K562 (cell line): ENCODE data around the gene KCNH2. TPM values are rescaled to one million over a fixed set of nuclear protein-coding genes. Genes with fewer than 3 reads are reported as not detected.

Source experiments
- ATAC-seq: fragments of 200-7000 bp; cut with Tn5 transposase; 3 replicates; pipeline ENCODE4 v1.9.1; 2020; ENCODE audit warnings: moderate library complexity
- BruUV-seq: library from RNA; stranded (reverse); fragments of 400-500 nt; replicated peaks from 2 replicates; lab custom pipeline; 2021; lab: Mats Ljungman, UMichigan
- CTCF ChIA-PET: fragments of 300-600 bp; formaldehyde crosslinking; extraction: SDS; loops from one replicate; lab custom pipeline; 2021; ENCODE audit warnings: low intra/inter-chr PET ratio; lab: Yijun Ruan, JAX
- POLR2A ChIA-PET: fragments of 300-600, 350-650 bp; sonication (Branson Sonifier 250); formaldehyde crosslinking; extraction: SDS; loops from one replicate; lab custom pipeline; 2021; ENCODE audit warnings: antibody characterized with exemption, inconsistent platforms; lab: Yijun Ruan, JAX
- DNase-seq, 4 experiments: peaks; one replicate each; pipeline versions ENCODE4 v3.0.0 to v3.0.0-alpha.2; 2011 to 2018; ENCODE audit warnings: low spot score in 3 of 4, mixed read lengths in 3 of 4; ENCODE audit errors: extremely low read depth in 1 of 4
- FAIRE-seq: peaks from 2 replicates; lab custom pipeline; 2011; peaks lifted over from hg19 to GRCh38; lab: Jason Lieb, UNC
- H2AFZ ChIP-seq: 2 replicates; pipeline ENCODE4 v1.6.0; 2011; ENCODE audit warnings: low read depth, low read length, control low read depth, inconsistent platforms
- H3K27ac ChIP-seq: fragments of 200-600 bp; 3 replicates; pipeline ENCODE4 v1.8.0; 2011; ENCODE audit warnings: low read depth, mild to moderate bottlenecking, control low read depth, inconsistent platforms, low read length, moderate library complexity, mixed read lengths; ENCODE audit errors: extremely low read depth
- H3K27me3 ChIP-seq, 2 experiments: fragments of 300-600 bp in 1 of 2; 2 replicates in 1 of 2; 3 replicates in 1 of 2; pipeline versions ENCODE4 v1.6.0 to v1.8.0; 2011; ENCODE audit warnings: inconsistent platforms in 2 of 2, low read length in 2 of 2, mild to moderate bottlenecking in 1 of 2, mixed read lengths in 1 of 2, moderate library complexity in 1 of 2; ENCODE audit not compliant: control insufficient read depth in 2 of 2, insufficient read depth in 2 of 2
- H3K36me3 ChIP-seq: fragments of 300-600 bp; 3 replicates; pipeline ENCODE4 v1.8.0; 2011; ENCODE audit warnings: mild to moderate bottlenecking, low read length, inconsistent platforms; ENCODE audit not compliant: control insufficient read depth, insufficient read depth
- H3K4me1 ChIP-seq, 2 experiments: fragments of 200-600 bp in 1 of 2; replicated peaks in 1 of 2; 2 replicates in 1 of 2; 3 replicates in 1 of 2; pipeline versions ENCODE4 v1.5.1 to v1.8.0; 2011; ENCODE audit warnings: inconsistent platforms in 2 of 2, low read length in 2 of 2, mild to moderate bottlenecking in 1 of 2, mixed read lengths in 1 of 2, moderate library complexity in 1 of 2; ENCODE audit not compliant: control insufficient read depth in 2 of 2, insufficient read depth in 2 of 2
- H3K4me2 ChIP-seq: 2 replicates; pipeline ENCODE4 v1.6.1; 2011; ENCODE audit warnings: low read length, control low read depth, inconsistent platforms, mixed read lengths; ENCODE audit not compliant: insufficient read depth
- H3K4me3 ChIP-seq: fragments of 200-600 bp; sonication (generic), shearing (Covaris generic); 2 replicates; pipeline ENCODE4 v1.5.1; 2016; ENCODE audit warnings: control low read depth, inconsistent platforms
- H3K79me2 ChIP-seq: fragments of 200-600 bp; 3 replicates; pipeline ENCODE4 v1.8.0; 2011; ENCODE audit warnings: low read length, inconsistent platforms; ENCODE audit not compliant: control insufficient read depth, insufficient read depth
- H3K9ac ChIP-seq, 2 experiments: 2 replicates each; pipeline versions ENCODE4 v1.6.0 to v1.6.1; 2011; ENCODE audit warnings: low read depth in 2 of 2, low read length in 2 of 2, control low read depth in 1 of 2, inconsistent platforms in 1 of 2, mild to moderate bottlenecking in 1 of 2, mixed read lengths in 1 of 2; ENCODE audit not compliant: insufficient read depth in 1 of 2
- H3K9me1 ChIP-seq: one replicate; pipeline ENCODE4 v1.6.0; 2011; ENCODE audit warnings: inconsistent platforms, mild to moderate bottlenecking, low read length, moderate library complexity; ENCODE audit not compliant: control insufficient read depth, insufficient read depth
- H3K9me3 ChIP-seq: replicated peaks from 2 replicates; pipeline ENCODE4 v1.5.1; 2011; ENCODE audit warnings: low read depth, low read length, inconsistent platforms; ENCODE audit not compliant: control insufficient read depth, insufficient read depth
- H4K20me1 ChIP-seq: replicated peaks from 2 replicates; pipeline ENCODE4 v1.6.1; 2011; ENCODE audit warnings: low read length, inconsistent platforms, mixed read lengths; ENCODE audit not compliant: control insufficient read depth, insufficient read depth
- ELF4 ChIP-seq: fragments of 450-650 bp; formaldehyde crosslinking; IDR thresholded peaks from 2 replicates; pipeline ENCODE4 v1.4.0; 2022; ENCODE audit warnings: missing genetic modification characterization
- HDGF ChIP-seq: fragments of 450-650 bp; IDR thresholded peaks from 2 replicates; pipeline ENCODE4 v1.6.1; 2016
- HLTF ChIP-seq: fragments of 450-650 bp; IDR thresholded peaks from 2 replicates; pipeline ENCODE4 v1.6.1; 2016
- IRF2 ChIP-seq: sonication (generic); formaldehyde crosslinking; IDR thresholded peaks from 2 replicates; pipeline ENCODE4 v1.8.1; 2022; ENCODE audit warnings: mild to moderate bottlenecking, missing genetic modification reagents
- NELFE ChIP-seq: IDR thresholded peaks from 2 replicates; pipeline ENCODE4 v1.6.1; 2011; ENCODE audit warnings: mild to moderate bottlenecking; ENCODE audit not compliant: insufficient read depth, insufficient read length
- NR3C1 ChIP-seq: sonication (generic); formaldehyde crosslinking; IDR thresholded peaks from 2 replicates; pipeline ENCODE4 v1.8.1; 2022; ENCODE audit warnings: missing genetic modification reagents
- RERE ChIP-seq: sonication (generic); formaldehyde crosslinking; IDR thresholded peaks from 2 replicates; pipeline ENCODE4 v1.8.0; 2023; ENCODE audit warnings: missing genetic modification reagents, mild to moderate bottlenecking, borderline replicate concordance
- YY1 ChIP-seq, 3 experiments: IDR thresholded peaks; 2 replicates each; pipeline ENCODE4 v1.6.1; 2011; ENCODE audit warnings: low read length in 2 of 3, mild to moderate bottlenecking in 2 of 3, moderate library complexity in 2 of 3, borderline replicate concordance in 1 of 3, control low read depth in 1 of 3, low read depth in 1 of 3; ENCODE audit not compliant: insufficient read depth in 3 of 3, insufficient replicate concordance in 2 of 3, control insufficient read depth in 1 of 3, insufficient read length in 1 of 3; ENCODE audit errors: extremely low read depth in 1 of 3
- ZNF395 ChIP-seq: fragments of 200-800 bp; sonication (Bioruptor generic); IDR thresholded peaks from 2 replicates; pipeline ENCODE4 v1.6.1; 2017; ENCODE audit warnings: missing genetic modification characterization, missing compliant biosample characterization
- WGBS: fragments of 100-300 bp; shearing (Covaris generic); methylation state at CpG from one replicate; pipeline ENCODE4 v1.1.6; 2016; ENCODE audit warnings: low coverage, mixed read lengths; ENCODE audit not compliant: insufficient coverage; ENCODE audit errors: missing lambda C conversion rate; 5-methylcytosine and 5-hydroxymethylcytosine counted together
- in situ Hi-C: fragments of 300-500 bp; cut with MboI; formaldehyde crosslinking; loops from 4 replicates; pipeline ENCODE4 v1.15.0; 2018; ENCODE audit warnings: inconsistent platforms, mixed read lengths
- intact Hi-C: fragments of 100-400 bp; cut with micrococcal nuclease; formaldehyde crosslinking; loops from 2 replicates; pipeline ENCODE4 v1.14.2; 2022
- polyA plus RNA-seq, 8 experiments: library from polyadenylated mRNA; depleted of rRNA in 4 of 8; stranded (reverse) in 5 of 8; unstranded in 3 of 8; fragments of >200 nt; fragmentation: Nextera tagmentation in 2 of 8; fragmentation: Illumina TruSeq in 1 of 8; extraction: Ambion mirVana in 2 of 8; extraction: Trizol in 1 of 8; gene quantifications; 2 replicates each; pipeline versions ENCODE4 v1.2.1 to v1.2.3, GENCODE V29; 2011 to 2014; ENCODE audit warnings: inconsistent platforms in 1 of 8, missing spikeins in 1 of 8
- total RNA-seq, 7 experiments: library from RNA; depleted of rRNA in 6 of 7; stranded (reverse); fragments of >200 nt in 6 of 7; fragmentation: Illumina TruSeq in 2 of 7; extraction: Trizol in 2 of 7; gene quantifications; 2 replicates each; pipeline versions ENCODE4 v1.2.1 to v1.2.3, GENCODE V29; 2011 to 2021; ENCODE audit warnings: low replicate concordance in 1 of 7

Gene KCNH2
- total and polyA plus RNA-seq, 9 of the 15 experiments (the other 6 are each of a cell fraction or from before 2014, with no cell fraction given), result 18.1 to 368 (median 218) TPM

- TF ChIP-seq ZNF395, result peak; percentile 70; the same call in 1 of the 2 replicates
- no peak for TF ChIP-seq YY1 (IDR thresholded peaks at IDR 0.05; ENCODE audit: borderline replicate concordance in 1 of 3, control insufficient read depth in 1 of 3, extremely low read depth in 1 of 3, insufficient read depth in 3 of 3, insufficient read length in 1 of 3, insufficient replicate concordance in 2 of 3, low read depth in 1 of 3, low read length in 2 of 3)
Measured at GRCh38 chr7:150961510-150962289, 16.4 kb downstream of the KCNH2 start (continued).

GRCh38 chr7:150959739-150960734 lies 18.1 kb downstream of the KCNH2 start:
- Histone ChIP-seq H3K27ac (peak overlapping the region; percentile 99), H3K36me3 (peaks cover 29% of the 10 kb centered on the region; the same call in 2 of the 3 replicates), H3K27me3 (no peaks in the 10 kb centered on the region), H3K4me2 (peak overlapping the region; percentile 69), H4K20me1 (no peaks in the 10 kb centered on the region), H3K79me2 (peaks cover 79% of the 10 kb centered on the region), H3K9ac (peak overlapping the region; percentile 82 to 87), H3K9me1 (no peaks in the 10 kb centered on the region), H2AFZ (peak overlapping the region; percentile 75), H3K4me1 (peaks cover 85 to 95% of the 10 kb centered on the region in 2 experiments), H3K9me3 (no peaks in the 10 kb centered on the region), H3K4me3 (no peak overlapping the region)
- intact Hi-C loops, result loop anchor here (1.0 to 10.0 kb wide), 5 partner anchors 48 to 638 kb away; partner anchors contain the start of genes ACTR3C and LRRC61
- CTCF ChIA-PET, result interaction anchor here (0.8 to 1.5 kb wide), 3 partner anchors 29 to 212 kb away, joined by 3 to 5 read pairs (median 4); no protein-coding TSS in a partner anchor
- BruUV-seq, result no TSS peak
- DNase-seq, result peak; percentile 65 to 96 (median 78)
- peak; percentile 19 for ATAC-seq
- in situ Hi-C loops, result no loop called here
- FAIRE-seq, result peak; percentile 98
- POLR2A ChIA-PET, result interaction anchor here (0.6 to 2.4 kb wide), 14 partner anchors 11 to 59 kb away, joined by 3 to 15 read pairs (median 4); no protein-coding TSS in a partner anchor
- 15% methylated on average over 24 of the region's 24 CpGs for WGBS
- no peak for TF ChIP-seq RERE (CRISPR knock-in tag)
- TF ChIP-seq HDGF, result peak; percentile 98
- no peak for TF ChIP-seq IRF2
- peak; percentile 97 for TF ChIP-seq ELF4 (CRISPR knock-in tag)
- TF ChIP-seq NR3C1 (CRISPR knock-in tag), result no peak
- TF ChIP-seq NELFE, result no peak
- peak; percentile 71 for TF ChIP-seq HLTF
